ENCODE results near the gene LIPN.

- TF ChIP-seq ATF2 (IDR thresholded peaks at IDR 0.05; ENCODE audit: low read length) = no peak
- TF ChIP-seq CTCF (IDR thresholded peaks at IDR 0.05; ENCODE audit: control extremely low read depth in 1 of 3, insufficient read depth in 1 of 3, low read depth in 1 of 3, low read length in 3 of 3) = no peak
Observed at GRCh38 chr10:88792661-88793060, 32.8 kb downstream of the LIPN start.
